Liver (tissue), 3 donors: Measurements from ENCODE around the gene LRRC74B.

Source experiments
- EGR1 ChIP-seq, 2 donors: IDR thresholded peaks; 2 replicates each; pipeline ENCODE4 v1.6.1; 2016 to 2018; ENCODE audit warnings: antibody characterized with exemption in 2 of 2, low read depth in 2 of 2
- FOXA1 ChIP-seq: IDR thresholded peaks from 2 replicates; pipeline ENCODE4 v1.6.1; 2016; ENCODE audit warnings: antibody characterized with exemption
- HNF4A ChIP-seq, 2 donors: conservative IDR thresholded peaks; 2 replicates each; pipeline ENCODE4 v1.6.1; 2016; ENCODE audit warnings: antibody characterized with exemption in 2 of 2, mild to moderate bottlenecking in 2 of 2
- RAD21 ChIP-seq, 2 donors: IDR thresholded peaks; 2 replicates each; pipeline ENCODE4 v1.6.1; 2016; ENCODE audit warnings: antibody characterized with exemption in 2 of 2, mild to moderate bottlenecking in 2 of 2
- TF ChIP-seq, protein P1 (sequence below): fragments of 150-350 bp; IDR thresholded peaks from 2 replicates; pipeline ENCODE4 v1.5.1; 2017; ENCODE audit warnings: improper control_type of control experiment, low read depth, low read length; ENCODE audit not compliant: missing input control
- donor health status: healthy.
- donor health status: healthy.

DNA sequence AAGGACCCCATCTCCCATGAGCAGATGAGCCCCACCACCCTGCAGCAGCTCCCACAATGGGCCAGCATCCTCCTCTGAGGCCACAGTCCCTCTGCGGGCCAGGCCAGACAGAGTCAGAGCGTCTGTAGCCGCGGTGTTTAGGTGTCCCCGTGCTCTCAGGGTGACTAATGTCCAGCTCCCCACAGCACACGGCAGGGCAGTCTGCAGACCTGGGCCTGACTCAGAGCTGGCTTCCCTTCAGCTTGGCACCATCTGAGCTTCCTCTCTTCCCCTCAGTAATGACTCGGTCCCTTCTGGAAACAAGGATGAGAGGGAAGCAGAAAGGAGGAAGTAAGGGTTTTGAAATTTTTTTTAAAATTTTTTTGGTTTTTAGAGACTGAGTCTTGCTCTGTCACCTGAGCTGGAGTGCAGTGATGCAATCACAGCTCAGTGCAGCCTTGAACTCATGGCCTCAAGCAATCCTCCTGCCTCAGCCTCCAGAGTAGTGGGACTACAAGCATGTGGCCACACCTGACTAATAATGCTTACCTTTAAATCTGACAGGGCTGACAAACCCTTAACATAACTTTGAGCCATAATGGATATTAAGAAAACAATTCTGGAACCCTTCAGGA is 28.5 kb downstream of the LRRC74B start:
- TF ChIP-seq, protein P1, sequence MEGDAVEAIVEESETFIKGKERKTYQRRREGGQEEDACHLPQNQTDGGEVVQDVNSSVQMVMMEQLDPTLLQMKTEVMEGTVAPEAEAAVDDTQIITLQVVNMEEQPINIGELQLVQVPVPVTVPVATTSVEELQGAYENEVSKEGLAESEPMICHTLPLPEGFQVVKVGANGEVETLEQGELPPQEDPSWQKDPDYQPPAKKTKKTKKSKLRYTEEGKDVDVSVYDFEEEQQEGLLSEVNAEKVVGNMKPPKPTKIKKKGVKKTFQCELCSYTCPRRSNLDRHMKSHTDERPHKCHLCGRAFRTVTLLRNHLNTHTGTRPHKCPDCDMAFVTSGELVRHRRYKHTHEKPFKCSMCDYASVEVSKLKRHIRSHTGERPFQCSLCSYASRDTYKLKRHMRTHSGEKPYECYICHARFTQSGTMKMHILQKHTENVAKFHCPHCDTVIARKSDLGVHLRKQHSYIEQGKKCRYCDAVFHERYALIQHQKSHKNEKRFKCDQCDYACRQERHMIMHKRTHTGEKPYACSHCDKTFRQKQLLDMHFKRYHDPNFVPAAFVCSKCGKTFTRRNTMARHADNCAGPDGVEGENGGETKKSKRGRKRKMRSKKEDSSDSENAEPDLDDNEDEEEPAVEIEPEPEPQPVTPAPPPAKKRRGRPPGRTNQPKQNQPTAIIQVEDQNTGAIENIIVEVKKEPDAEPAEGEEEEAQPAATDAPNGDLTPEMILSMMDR, result no peak
- no peak for TF ChIP-seq HNF4A (conservative IDR thresholded peaks at IDR 0.05)
- TF ChIP-seq EGR1 (IDR thresholded peaks at IDR 0.05; ENCODE audit: low read depth in 2 of 2), result no peak
- no peak for TF ChIP-seq RAD21 (IDR thresholded peaks at IDR 0.05)
- no peak for TF ChIP-seq FOXA1
